ENCODE measurements around the gene POTEJ.
"Not testable (repeated sequence)": the region's sequence is repeated elsewhere in the genome, so short reads cannot be mapped to it uniquely, and the experiment has no call there.

DNA sequence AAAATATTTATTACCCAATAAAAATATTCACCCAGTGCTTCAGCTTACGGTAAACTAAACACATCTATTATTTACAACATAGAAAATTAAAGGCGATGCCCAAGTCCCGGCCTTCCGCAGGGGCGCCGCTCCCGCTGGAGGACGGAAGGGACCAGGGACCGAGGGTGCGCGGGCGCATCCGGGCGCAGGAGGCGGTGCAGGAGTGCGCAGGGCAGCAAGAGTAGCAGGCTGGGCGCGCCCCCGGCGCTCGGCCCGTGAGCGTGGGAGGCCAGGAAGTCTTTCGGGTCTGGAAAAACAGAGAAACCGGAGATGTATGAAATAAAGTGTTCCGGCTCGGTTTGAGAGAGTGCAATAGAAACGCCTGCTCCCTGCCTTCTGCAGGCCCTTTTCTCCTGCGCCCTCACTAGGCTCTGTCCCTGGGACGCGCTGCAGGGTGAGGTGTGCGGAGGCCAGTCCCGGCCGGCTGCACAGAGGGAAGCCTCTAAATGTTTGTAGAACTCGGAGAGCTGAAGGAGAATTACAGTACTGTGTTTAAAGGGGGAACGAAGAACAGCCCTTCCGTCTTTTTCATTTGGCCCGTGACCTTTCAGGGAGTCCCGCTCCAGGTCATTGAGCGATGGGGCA is 18.3 kb upstream of the POTEJ start:
- TF ChIP-seq, protein P1, sequence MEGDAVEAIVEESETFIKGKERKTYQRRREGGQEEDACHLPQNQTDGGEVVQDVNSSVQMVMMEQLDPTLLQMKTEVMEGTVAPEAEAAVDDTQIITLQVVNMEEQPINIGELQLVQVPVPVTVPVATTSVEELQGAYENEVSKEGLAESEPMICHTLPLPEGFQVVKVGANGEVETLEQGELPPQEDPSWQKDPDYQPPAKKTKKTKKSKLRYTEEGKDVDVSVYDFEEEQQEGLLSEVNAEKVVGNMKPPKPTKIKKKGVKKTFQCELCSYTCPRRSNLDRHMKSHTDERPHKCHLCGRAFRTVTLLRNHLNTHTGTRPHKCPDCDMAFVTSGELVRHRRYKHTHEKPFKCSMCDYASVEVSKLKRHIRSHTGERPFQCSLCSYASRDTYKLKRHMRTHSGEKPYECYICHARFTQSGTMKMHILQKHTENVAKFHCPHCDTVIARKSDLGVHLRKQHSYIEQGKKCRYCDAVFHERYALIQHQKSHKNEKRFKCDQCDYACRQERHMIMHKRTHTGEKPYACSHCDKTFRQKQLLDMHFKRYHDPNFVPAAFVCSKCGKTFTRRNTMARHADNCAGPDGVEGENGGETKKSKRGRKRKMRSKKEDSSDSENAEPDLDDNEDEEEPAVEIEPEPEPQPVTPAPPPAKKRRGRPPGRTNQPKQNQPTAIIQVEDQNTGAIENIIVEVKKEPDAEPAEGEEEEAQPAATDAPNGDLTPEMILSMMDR (IDR thresholded peaks at IDR 0.05; ENCODE audit: borderline replicate concordance, extremely low read depth, low read length, poor library complexity, severe bottlenecking) = not testable (repeated sequence)
- not testable (repeated sequence) for TF ChIP-seq EZH2 (IDR thresholded peaks at IDR 0.05; ENCODE audit: borderline replicate concordance, low read depth, low read length, severe bottlenecking)

Measured in DND-41 (cell line).